Activated T-helper 2 cell treated with anti-CD3 and anti-CD28 coated beads, Interferon-gamma antibody, Interleukin-2, Interleukin-4, amounts not matched to agents 10 μg/mL and 5 μg/mL and 100 μg/mL, durations not matched to agents 14 hours and 24 hours and 36 hours (primary cell): Measurements from ENCODE around the gene PRAF2. TPM values are rescaled to one million over a fixed set of nuclear protein-coding genes. Genes with fewer than 3 reads are reported as not detected.

Source experiments
- total RNA-seq: library from RNA; stranded (reverse); gene quantifications from 2 replicates; pipeline ENCODE4 v1.2.3, GENCODE V29; 2022

The PRAF2 gene
- total RNA-seq, 1 donor from 2014 or later, result 14.2 TPM

Other genes starting within 250 kb of the PRAF2 start
- gene ERAS, start 247.5 kb downstream of the PRAF2 start, total RNA-seq, result not detected in 2 replicates
- 0.18 and 0.23 TPM in 2 replicates for gene PCSK1N, start 238.4 kb downstream of the PRAF2 start, total RNA-seq
- gene TIMM17B, start 176.2 kb downstream of the PRAF2 start, total RNA-seq, result 66.2 and 71.6 TPM in 2 replicates
- 97.3 and 103 TPM in 2 replicates for gene PQBP1, start 176.1 kb downstream of the PRAF2 start, total RNA-seq
- gene SLC35A2, start 162.4 kb downstream of the PRAF2 start, total RNA-seq, result 18.3 and 21.9 TPM in 2 replicates
- 313 and 315 TPM in 2 replicates for gene PIM2, start 155.0 kb downstream of the PRAF2 start, total RNA-seq
- gene OTUD5, start 116.4 kb downstream of the PRAF2 start, total RNA-seq, result 73.9 and 77.9 TPM in 2 replicates
- 2.9 and 3.3 TPM in 2 replicates for gene KCND1, start 102.2 kb downstream of the PRAF2 start, total RNA-seq
- gene GRIPAP1, start 71.7 kb downstream of the PRAF2 start, total RNA-seq, result 86.5 and 93.1 TPM in 2 replicates
- 28.4 and 28.5 TPM in 2 replicates for gene TFE3, start 30.6 kb downstream of the PRAF2 start, total RNA-seq
- 4.6 and 6.6 TPM in 2 replicates for gene CCDC120, start 15.0 kb downstream of the PRAF2 start, total RNA-seq
- 37.9 and 43.5 TPM in 2 replicates for gene WDR45, start 5.9 kb upstream of the PRAF2 start, total RNA-seq
- 25.8 and 26.3 TPM in 2 replicates for gene GPKOW, start 49.7 kb upstream of the PRAF2 start, total RNA-seq
- gene MAGIX, start 88.8 kb upstream of the PRAF2 start, total RNA-seq, result 1.6 and 2.1 TPM in 2 replicates
- gene PLP2, start 97.9 kb upstream of the PRAF2 start, total RNA-seq, result 112 and 116 TPM in 2 replicates
- 24.5 and 26.9 TPM in 2 replicates for gene PRICKLE3, start 112.4 kb upstream of the PRAF2 start, total RNA-seq
- gene SYP, start 126.2 kb upstream of the PRAF2 start, total RNA-seq, result 3.8 and 4.3 TPM in 2 replicates
- 0.23 and 0.32 TPM in 2 replicates for gene CACNA1F, start 159.3 kb upstream of the PRAF2 start, total RNA-seq
- 30.2 and 32.0 TPM in 2 replicates for gene CCDC22, start 161.5 kb upstream of the PRAF2 start, total RNA-seq
- 28.9 and 29.4 TPM in 2 replicates for gene FOXP3, start 190.7 kb upstream of the PRAF2 start, total RNA-seq
- 7.9 and 10.1 TPM in 2 replicates for gene PPP1R3F, start 195.8 kb upstream of the PRAF2 start, total RNA-seq
- gene GAGE10, start 229.6 kb upstream of the PRAF2 start, total RNA-seq, result not detected in 2 replicates
- gene GAGE12J, start 248.0 kb upstream of the PRAF2 start, total RNA-seq, result not detected in 2 replicates